Activated naive CD4-positive, alpha-beta T cell treated with anti-CD3 and anti-CD28 coated beads for 36 hours (primary cell): ENCODE results near the gene BBS4. TPM values are rescaled to one million over a fixed set of nuclear protein-coding genes. Genes with fewer than 3 reads are reported as not detected.
"Not testable (repeated sequence)": the region's sequence is repeated elsewhere in the genome, so short reads cannot be mapped to it uniquely, and the experiment has no call there.

Experiments used
- CTCF ChIA-PET: fragments of 350-600 bp; sonication (Branson Sonifier 250); formaldehyde crosslinking; loops from one replicate; lab custom pipeline; 2021; ENCODE audit warnings: antibody characterized with exemption; lab: Charles Lee
- DNase-seq: peaks from one replicate; pipeline ENCODE4 v3.0.0-alpha.2; 2020
- H3K27ac Mint-ChIP-seq: one replicate; pipeline ENCODE4 v1.8.0; 2021; ENCODE audit warnings: mild to moderate bottlenecking, mixed read lengths
- H3K27me3 Mint-ChIP-seq: one replicate; pipeline ENCODE4 v1.8.0; 2021; ENCODE audit warnings: low read depth, mixed read lengths
- H3K36me3 Mint-ChIP-seq: one replicate; pipeline ENCODE4 v1.8.0; 2021; ENCODE audit warnings: low read depth, mixed read lengths
- H3K4me1 Mint-ChIP-seq: one replicate; pipeline ENCODE4 v1.8.0; 2021; ENCODE audit warnings: low read depth, mixed read lengths
- H3K4me3 Mint-ChIP-seq: one replicate; pipeline ENCODE4 v1.8.0; 2021; ENCODE audit warnings: mild to moderate bottlenecking, moderate library complexity, mixed read lengths
- H3K9me3 Mint-ChIP-seq: one replicate; pipeline ENCODE4 v1.8.0; 2021; ENCODE audit warnings: mixed read lengths
- intact Hi-C: fragments of 100-400 bp; cut with micrococcal nuclease; formaldehyde crosslinking; loops from one replicate; pipeline ENCODE4 v1.15.1; 2023
- total RNA-seq, 2 experiments: library from RNA; stranded (reverse); gene quantifications; one replicate each; pipeline ENCODE4 v1.2.3, GENCODE V29; 2021

BBS4 gene
- total RNA-seq, 2 experiments from 2014 or later, result 16.3 to 17.4 TPM

DNA sequence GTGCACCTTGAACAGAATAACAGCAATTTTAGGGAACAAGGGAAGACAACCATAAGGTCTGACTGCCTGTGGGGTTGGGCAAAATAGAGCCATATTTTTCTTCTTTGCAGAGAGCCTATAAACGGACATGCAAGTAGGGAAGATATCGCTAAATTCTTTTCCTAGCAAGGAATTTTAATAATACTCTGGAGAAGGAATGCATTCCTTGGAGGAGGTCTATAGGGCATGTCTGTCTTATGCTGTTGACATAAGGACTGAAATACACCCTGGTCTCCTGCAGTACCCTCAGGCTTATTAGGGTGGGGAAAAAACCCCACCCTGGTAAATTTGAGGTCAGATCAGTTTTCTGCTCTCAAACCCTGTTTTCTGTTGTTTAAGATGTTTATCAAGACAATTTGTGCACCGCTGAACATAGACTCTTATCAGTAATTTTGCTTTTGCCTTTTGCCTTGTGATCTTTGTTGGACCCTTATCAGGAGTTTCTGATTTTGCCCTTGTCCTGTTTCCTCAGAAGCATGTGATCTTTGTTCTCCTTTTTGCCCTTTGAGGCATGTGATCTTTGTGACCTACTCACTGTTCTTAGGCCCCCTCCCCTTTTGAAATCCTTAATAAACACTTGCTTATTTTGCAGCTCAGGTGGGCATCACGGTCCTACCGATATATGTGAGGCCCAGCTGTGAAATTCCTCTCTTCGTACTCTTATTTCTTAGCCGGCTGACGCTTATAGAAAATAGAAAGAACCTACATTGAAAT is 22.7 kb downstream of the BBS4 start:
- H3K9me3 Mint-ChIP-seq, H3K36me3 Mint-ChIP-seq, intact Hi-C loops, H3K4me3 Mint-ChIP-seq, H3K27me3 Mint-ChIP-seq, H3K27ac Mint-ChIP-seq, H3K4me1 Mint-ChIP-seq, DNase-seq: not testable (repeated sequence)
- CTCF ChIA-PET, result interaction anchor here (1.5 kb wide), 1 partner anchor 13 kb away, joined by 3 read pairs; no protein-coding TSS in a partner anchor

- intact Hi-C loops, result loop anchor here (1.0 to 5.0 kb wide), 5 partner anchors 49 to 520 kb away; partner anchors contain the start of gene ADPGK
- DNase-seq, result peak; percentile 86
- CTCF ChIA-PET, result interaction anchor here (0.7 to 3.2 kb wide), 32 partner anchors 9 to 528 kb away, joined by 3 to 28 read pairs (median 4); no protein-coding TSS in a partner anchor
- Mint-ChIP-seq H3K27ac (no peak overlapping the region), H3K27me3 (no peaks in the 10 kb centered on the region), H3K4me3 (no peak overlapping the region), H3K9me3 (no peaks in the 10 kb centered on the region), H3K36me3 (peaks cover 13% of the 10 kb centered on the region), H3K4me1 (peaks cover 5% of the 10 kb centered on the region)
These were observed 36.2 kb downstream of the BBS4 start for GRCh38 chr15:72722071-72722696.

GRCh38 chr15:72724028-72724427 is 38.0 kb downstream of the BBS4 start:
- peaks cover 7% of the 10 kb centered on the region for H3K36me3 Mint-ChIP-seq
- no peak overlapping the region for H3K27ac Mint-ChIP-seq
- H3K27me3 Mint-ChIP-seq, result no peaks in the 10 kb centered on the region
- H3K4me1 Mint-ChIP-seq, result peaks cover 5% of the 10 kb centered on the region
- no peak overlapping the region for H3K4me3 Mint-ChIP-seq
- H3K9me3 Mint-ChIP-seq, result no peaks in the 10 kb centered on the region
- no peak for DNase-seq
- CTCF ChIA-PET, result interaction anchor here (1.3 to 3.2 kb wide), 2 partner anchors 13 to 358 kb away, joined by 5 to 20 read pairs; no protein-coding TSS in a partner anchor
- intact Hi-C loops, result loop anchor here (5.0 kb wide), 1 partner anchor 518 kb away; no protein-coding TSS in a partner anchor

GRCh38 chr15:72725446-72725845 is 39.4 kb downstream of the BBS4 start:
- DNase-seq, result no peak
- Mint-ChIP-seq H3K4me1 (peaks cover 5% of the 10 kb centered on the region), H3K27me3 (no peaks in the 10 kb centered on the region), H3K27ac (no peak overlapping the region), H3K36me3 (peaks cover 5% of the 10 kb centered on the region), H3K4me3 (no peak overlapping the region), H3K9me3 (no peaks in the 10 kb centered on the region)
- intact Hi-C loops, result no loop called here
- CTCF ChIA-PET, result no interaction called here

GRCh38 chr15:72725851-72726250 is 39.8 kb downstream of the BBS4 start:
- H3K9me3 Mint-ChIP-seq, intact Hi-C loops, H3K27me3 Mint-ChIP-seq, H3K36me3 Mint-ChIP-seq, H3K4me1 Mint-ChIP-seq, H3K27ac Mint-ChIP-seq, CTCF ChIA-PET, H3K4me3 Mint-ChIP-seq, DNase-seq: not testable (repeated sequence)

GRCh38 chr15:72727154-72727553 is 41.1 kb downstream of the BBS4 start:
- no peak overlapping the region for H3K27ac Mint-ChIP-seq
- CTCF ChIA-PET, result no interaction called here
- no peaks in the 10 kb centered on the region for H3K27me3 Mint-ChIP-seq
- intact Hi-C loops, result no loop called here
- no peak for DNase-seq
- no peak overlapping the region for H3K4me3 Mint-ChIP-seq
- peaks cover 4% of the 10 kb centered on the region for H3K4me1 Mint-ChIP-seq
- peaks cover 11% of the 10 kb centered on the region for H3K36me3 Mint-ChIP-seq
- no peaks in the 10 kb centered on the region for H3K9me3 Mint-ChIP-seq

DNA sequence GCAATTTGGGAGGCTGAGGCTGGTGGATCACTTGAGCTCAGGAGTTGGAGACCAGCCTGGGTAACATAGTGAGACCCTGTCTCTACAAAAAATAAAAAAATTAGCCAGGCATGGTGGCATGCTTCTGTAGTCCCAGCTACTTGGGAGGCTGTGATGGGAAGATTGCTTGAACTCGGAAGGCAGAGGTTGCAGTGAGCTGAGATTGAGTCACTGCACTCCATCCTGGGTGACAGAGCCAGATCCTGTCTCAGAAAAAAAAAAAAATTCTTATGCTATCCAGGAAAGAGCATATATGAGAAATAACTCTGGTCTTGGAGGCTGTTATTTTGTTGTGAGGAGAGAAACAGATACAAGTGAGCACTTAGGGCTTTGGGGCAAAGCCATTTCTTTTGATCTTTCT is 42.2 kb downstream of the BBS4 start:
- intact Hi-C loops, H3K4me3 Mint-ChIP-seq, DNase-seq, H3K9me3 Mint-ChIP-seq, H3K27ac Mint-ChIP-seq, H3K4me1 Mint-ChIP-seq, H3K27me3 Mint-ChIP-seq: not testable (repeated sequence)
- CTCF ChIA-PET, result interaction anchor here (1.2 kb wide), 1 partner anchor 12 kb away, joined by 3 read pairs; no protein-coding TSS in a partner anchor
- peaks cover 11% of the 10 kb centered on the region for H3K36me3 Mint-ChIP-seq

DNA sequence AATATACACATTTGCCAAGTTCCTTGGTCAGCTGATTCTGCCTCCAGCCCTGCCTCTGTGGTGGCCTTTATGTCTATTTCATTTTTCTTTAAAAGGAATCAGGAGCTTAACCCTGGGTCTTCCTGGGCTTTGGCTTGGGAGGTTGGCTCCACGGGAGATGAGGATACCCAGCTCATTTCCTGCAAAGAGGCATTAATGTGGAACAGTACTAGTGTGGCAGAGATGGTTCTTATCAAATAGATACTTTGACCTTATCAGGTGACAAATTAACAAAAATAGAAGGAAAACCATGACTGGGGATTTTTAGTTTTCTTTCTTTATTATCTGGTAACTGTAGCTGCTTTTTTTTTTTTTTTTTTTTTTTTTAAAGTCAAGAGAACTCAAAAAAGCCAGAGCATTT is 42.8 kb downstream of the BBS4 start:
- Mint-ChIP-seq H3K27me3 (no peaks in the 10 kb centered on the region), H3K4me3 (no peak overlapping the region), H3K36me3 (peaks cover 11% of the 10 kb centered on the region), H3K27ac (no peak overlapping the region), H3K4me1 (no peaks in the 10 kb centered on the region), H3K9me3 (no peaks in the 10 kb centered on the region)
- intact Hi-C loops, result no loop called here
- CTCF ChIA-PET, result interaction anchor here (1.2 kb wide), 1 partner anchor 11 kb away, joined by 3 read pairs; no protein-coding TSS in a partner anchor
- DNase-seq, result no peak

GRCh38 chr15:72732086-72732485 is 46.1 kb downstream of the BBS4 start:
- H3K4me3 Mint-ChIP-seq, result no peak overlapping the region
- H3K27ac Mint-ChIP-seq, result no peak overlapping the region
- CTCF ChIA-PET, result interaction anchor here (0.9 to 1.9 kb wide), 6 partner anchors 9 to 37 kb away, joined by 3 to 5 read pairs (median 4); no protein-coding TSS in a partner anchor
- intact Hi-C loops, result no loop called here
- no peak for DNase-seq
- no peaks in the 10 kb centered on the region for H3K27me3 Mint-ChIP-seq
- H3K9me3 Mint-ChIP-seq, result no peaks in the 10 kb centered on the region
- no peaks in the 10 kb centered on the region for H3K4me1 Mint-ChIP-seq
- peaks cover 21% of the 10 kb centered on the region for H3K36me3 Mint-ChIP-seq

GRCh38 chr15:72732516-72732915 is 46.5 kb downstream of the BBS4 start:
- Mint-ChIP-seq H3K9me3 (no peaks in the 10 kb centered on the region), H3K4me3 (no peak overlapping the region), H3K27me3 (no peaks in the 10 kb centered on the region), H3K27ac (no peak overlapping the region), H3K4me1 (no peaks in the 10 kb centered on the region), H3K36me3 (peaks cover 25% of the 10 kb centered on the region)
- CTCF ChIA-PET, result interaction anchor here (1.2 to 1.9 kb wide), 3 partner anchors 17 to 38 kb away, joined by 3 to 4 read pairs (median 3); no protein-coding TSS in a partner anchor
- DNase-seq, result no peak
- intact Hi-C loops, result no loop called here

DNA sequence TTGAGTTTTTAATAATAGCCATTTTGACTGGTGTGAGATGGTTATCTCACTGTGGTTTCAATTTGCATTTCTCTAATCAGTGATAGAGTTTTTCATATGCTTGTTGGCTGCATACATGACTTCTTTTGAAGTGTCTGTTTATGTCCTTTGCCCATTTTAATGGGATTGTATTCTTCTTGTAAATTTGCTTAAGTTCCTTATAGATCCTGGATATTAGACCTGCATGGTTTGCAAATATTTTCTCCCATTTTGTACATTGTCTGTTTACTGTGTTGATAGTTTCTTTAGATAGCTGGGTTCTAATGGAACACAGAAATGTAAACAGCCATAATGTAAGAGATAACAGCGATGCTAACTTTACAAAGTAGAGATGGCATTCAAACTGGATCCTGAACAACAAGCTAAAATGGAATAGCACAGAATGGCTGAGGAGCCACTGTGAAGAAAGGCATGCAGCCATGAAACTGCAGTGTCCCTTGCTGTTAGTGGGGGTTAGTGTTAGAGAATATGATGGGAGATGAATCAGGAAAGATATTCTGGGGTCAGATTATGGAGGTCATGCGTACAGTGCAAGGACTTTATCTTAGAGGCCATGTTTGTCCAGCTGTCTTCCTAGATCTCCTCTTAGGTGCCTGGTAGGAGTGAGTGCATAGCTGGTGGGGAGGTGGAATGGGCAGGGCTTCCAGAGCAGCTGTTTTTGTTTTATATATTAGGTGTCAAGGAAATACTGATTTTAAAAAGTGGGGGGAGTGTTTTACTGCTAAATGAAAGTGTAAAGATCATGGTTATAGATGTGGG is 48.1 kb downstream of the BBS4 start:
- H3K27ac Mint-ChIP-seq, result no peak overlapping the region

DNA sequence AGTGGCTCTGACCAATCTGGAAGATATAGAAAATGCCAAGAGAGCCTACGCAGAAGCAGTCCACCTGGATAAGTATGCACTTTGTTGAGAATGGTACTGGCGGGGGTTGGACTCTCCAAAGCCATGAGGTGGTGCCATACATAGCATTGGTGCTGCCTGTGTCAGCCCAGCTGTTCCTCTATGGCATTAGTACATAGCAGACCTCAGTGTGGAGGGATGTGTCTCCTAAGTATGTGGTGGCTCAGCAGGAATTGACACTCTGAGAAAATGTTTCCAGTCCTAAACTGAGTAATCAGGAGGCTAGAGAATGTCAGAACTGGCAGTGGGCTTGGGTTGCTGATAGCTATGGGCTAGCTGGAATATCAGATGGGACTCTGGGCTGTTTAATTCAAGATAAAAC is 49.1 kb downstream of the BBS4 start:
- H3K4me1 Mint-ChIP-seq, result peaks cover 14% of the 10 kb centered on the region
- H3K27me3 Mint-ChIP-seq, result no peaks in the 10 kb centered on the region

More for the DNA sequence above, 48.1 kb downstream of the BBS4 start:
- intact Hi-C loops, result no loop called here
- Mint-ChIP-seq H3K36me3 (peaks cover 31% of the 10 kb centered on the region), H3K4me1 (peaks cover 5% of the 10 kb centered on the region), H3K4me3 (no peak overlapping the region), H3K9me3 (no peaks in the 10 kb centered on the region), H3K27me3 (no peaks in the 10 kb centered on the region)
- DNase-seq, result no peak
- CTCF ChIA-PET, result interaction anchor here (0.6 to 1.5 kb wide), 3 partner anchors 66 to 348 kb away, joined by 3 to 4 read pairs (median 3); no protein-coding TSS in a partner anchor

More for the DNA sequence above, 49.1 kb downstream of the BBS4 start:
- Mint-ChIP-seq H3K36me3 (peaks cover 37% of the 10 kb centered on the region), H3K9me3 (no peaks in the 10 kb centered on the region), H3K27ac (no peak overlapping the region), H3K4me3 (no peak overlapping the region)
- CTCF ChIA-PET, result interaction anchor here (1.2 to 5.9 kb wide), 3 partner anchors 13 to 65 kb away, joined by 3 to 28 read pairs (median 3); no protein-coding TSS in a partner anchor
- no peak for DNase-seq
- intact Hi-C loops, result no loop called here
